ENCODE data around the gene LDB3. TPM values are rescaled to one million over a fixed set of nuclear protein-coding genes. Genes with fewer than 3 reads are reported as not detected.
"Not testable (repeated sequence)": the region's sequence is repeated elsewhere in the genome, so short reads cannot be mapped to it uniquely, and the experiment has no call there.

LDB3 gene
- total and polyA plus RNA-seq, 2 donors (not counting 1 experiment from before 2014, with no cell fraction given), result under 0.01 to 0.20 TPM

- no peak overlapping the region for H3K27ac ChIP-seq (ENCODE audit: insufficient read depth, low read length)
- H3K9ac ChIP-seq (ENCODE audit: insufficient read depth, low read length), result no peak overlapping the region
- DNase-seq (ENCODE audit: low read depth in 2 of 2), result no peak
- no peaks in the 10 kb centered on the region for H3K79me2 ChIP-seq (ENCODE audit: control insufficient read depth, insufficient read depth, low read length)
- no peak overlapping the region for H2AFZ ChIP-seq (ENCODE audit: low read length)
- no peak overlapping the region for H3K4me3 ChIP-seq (replicated peaks in 1 of 4; ENCODE audit: control extremely low read depth in 1 of 4, insufficient read depth in 1 of 4, low read depth in 3 of 4, low read length in 4 of 4)
- H3K4me2 ChIP-seq (ENCODE audit: extremely low read depth, insufficient read depth, low read length), result no peak overlapping the region
- H4K20me1 ChIP-seq (ENCODE audit: control insufficient read depth, extremely low read depth, insufficient read depth, low read length), result no peaks in the 10 kb centered on the region
- TF ChIP-seq EZH2 (IDR thresholded peaks at IDR 0.05; ENCODE audit: low read length, missing control alignments), result no peak
- no peak for TF ChIP-seq CTCF (conservative IDR thresholded peaks at IDR 0.05 in 1 of 2, IDR thresholded peaks at IDR 0.05 in 1 of 2; ENCODE audit: low read depth in 1 of 2, low read length in 2 of 2)
- no peaks in the 10 kb centered on the region for H3K9me3 ChIP-seq (ENCODE audit: control insufficient read depth, insufficient read depth, low read depth, low read length)
- H3K36me3 ChIP-seq (ENCODE audit: control insufficient read depth, insufficient read depth, low read length), result no peaks in the 10 kb centered on the region
- no peaks in the 10 kb centered on the region for H3K4me1 ChIP-seq (ENCODE audit: control insufficient read depth, extremely low read depth, insufficient read depth, low read length)
- H3K27me3 ChIP-seq (ENCODE audit: control insufficient read depth, insufficient read depth, low read length), result no peaks in the 10 kb centered on the region
Observed at GRCh38 chr10:86734207-86734988, 66.1 kb downstream of the LDB3 start.

DNA sequence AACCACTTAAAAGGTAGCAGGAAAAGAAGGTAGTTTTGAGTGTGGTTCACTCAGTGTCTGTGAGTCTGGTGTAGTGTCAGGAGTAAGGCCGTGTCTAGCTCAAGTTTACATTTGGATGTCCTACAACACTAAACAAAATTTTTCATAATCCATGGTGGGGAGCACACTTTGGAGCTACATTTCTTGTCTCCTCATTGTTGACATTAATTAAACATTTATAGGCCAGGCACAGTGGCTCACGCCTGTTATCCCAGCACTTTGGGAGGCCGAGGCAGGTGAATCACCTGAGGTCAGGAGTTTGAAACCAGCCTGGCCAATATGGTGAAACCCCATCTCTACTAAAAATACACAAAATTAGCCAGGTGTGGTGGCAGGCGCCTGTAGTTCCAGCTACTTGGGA is 67.0 kb downstream of the LDB3 start:
- not testable (repeated sequence) for H2AFZ ChIP-seq (ENCODE audit: low read length); H3K36me3 ChIP-seq (ENCODE audit: control insufficient read depth, insufficient read depth, low read length); DNase-seq (ENCODE audit: low read depth in 2 of 2); H3K27me3 ChIP-seq (ENCODE audit: control insufficient read depth, insufficient read depth, low read length); H3K79me2 ChIP-seq (ENCODE audit: control insufficient read depth, insufficient read depth, low read length); H3K4me1 ChIP-seq (ENCODE audit: control insufficient read depth, extremely low read depth, insufficient read depth, low read length); H3K9me3 ChIP-seq (ENCODE audit: control insufficient read depth, insufficient read depth, low read depth, low read length); H3K4me2 ChIP-seq (ENCODE audit: extremely low read depth, insufficient read depth, low read length); H3K4me3 ChIP-seq (replicated peaks in 1 of 4; ENCODE audit: control extremely low read depth in 1 of 4, insufficient read depth in 1 of 4, low read depth in 3 of 4, low read length in 4 of 4); H3K9ac ChIP-seq (ENCODE audit: insufficient read depth, low read length); H3K27ac ChIP-seq (ENCODE audit: insufficient read depth, low read length); H4K20me1 ChIP-seq (ENCODE audit: control insufficient read depth, extremely low read depth, insufficient read depth, low read length)

GRCh38 chr10:86742230-86742629 is 73.9 kb downstream of the LDB3 start:
- H3K27ac ChIP-seq (ENCODE audit: insufficient read depth, low read length), result no peak overlapping the region
- no peak for DNase-seq (ENCODE audit: low read depth in 2 of 2)
- H3K27me3 ChIP-seq (ENCODE audit: control insufficient read depth, insufficient read depth, low read length), result no peaks in the 10 kb centered on the region
- H3K79me2 ChIP-seq (ENCODE audit: control insufficient read depth, insufficient read depth, low read length), result no peaks in the 10 kb centered on the region
- H3K9me3 ChIP-seq (ENCODE audit: control insufficient read depth, insufficient read depth, low read depth, low read length), result no peaks in the 10 kb centered on the region
- TF ChIP-seq EZH2 (IDR thresholded peaks at IDR 0.05; ENCODE audit: low read length, missing control alignments) (no peak), CTCF (conservative IDR thresholded peaks at IDR 0.05 in 1 of 2, IDR thresholded peaks at IDR 0.05 in 1 of 2; ENCODE audit: low read depth in 1 of 2, low read length in 2 of 2) (no peak)
- no peak overlapping the region for H2AFZ ChIP-seq (ENCODE audit: low read length)
- H3K4me3 ChIP-seq (replicated peaks in 1 of 4; ENCODE audit: control extremely low read depth in 1 of 4, insufficient read depth in 1 of 4, low read depth in 3 of 4, low read length in 4 of 4), result no peak overlapping the region
- no peaks in the 10 kb centered on the region for H3K36me3 ChIP-seq (ENCODE audit: control insufficient read depth, insufficient read depth, low read length)
- peaks cover 2% of the 10 kb centered on the region for H3K4me1 ChIP-seq (ENCODE audit: control insufficient read depth, extremely low read depth, insufficient read depth, low read length)
- no peak overlapping the region for H3K4me2 ChIP-seq (ENCODE audit: extremely low read depth, insufficient read depth, low read length)
- H3K9ac ChIP-seq (ENCODE audit: insufficient read depth, low read length), result no peak overlapping the region
- no peaks in the 10 kb centered on the region for H4K20me1 ChIP-seq (ENCODE audit: control insufficient read depth, extremely low read depth, insufficient read depth, low read length)

Data from fibroblast of lung (primary cell).